HG02938 (cell line): ENCODE results near the gene GNG12.
"Not testable (repeated sequence)": the region's sequence is repeated elsewhere in the genome, so short reads cannot be mapped to it uniquely, and the experiment has no call there.

Source experiments
- ATAC-seq: cut with Tn5 transposase; IDR thresholded peaks from one replicate; pipeline ENCODE4 v1.9.1; 2021; ENCODE audit warnings: mild to moderate bottlenecking, moderate library complexity; ENCODE audit not compliant: unreplicated experiment

The GNG12 gene

GRCh38 chr1:67735806-67736627 is 97.2 kb downstream of the GNG12 start:
- peak; percentile 91 for ATAC-seq

GRCh38 chr1:67735206-67735605 is 98.1 kb downstream of the GNG12 start:
- ATAC-seq = no peak

- ATAC-seq = no peak
Measured at GRCh38 chr1:67734323-67734690, 99.0 kb downstream of the GNG12 start.

GRCh38 chr1:67733681-67734322 is 99.5 kb downstream of the GNG12 start:
- ATAC-seq = no peak

- ATAC-seq = no peak
Measured at GRCh38 chr1:67732750-67733151, 100.5 kb downstream of the GNG12 start.

- ATAC-seq = no peak
Measured at GRCh38 chr1:67731322-67731721, 101.9 kb downstream of the GNG12 start.

GRCh38 chr1:67730312-67730711 is 103.0 kb downstream of the GNG12 start:
- not testable (repeated sequence) for ATAC-seq

- ATAC-seq = no peak
Measured at GRCh38 chr1:67729872-67730271, 103.4 kb downstream of the GNG12 start.

- ATAC-seq = no peak
Measured at GRCh38 chr1:67726224-67726623, 107.0 kb downstream of the GNG12 start.

GRCh38 chr1:67724928-67725560 is 108.2 kb downstream of the GNG12 start:
- ATAC-seq = no peak

GRCh38 chr1:67723620-67724019 is 109.6 kb downstream of the GNG12 start:
- ATAC-seq = peak; percentile 78

- no peak for ATAC-seq
Measured at GRCh38 chr1:67723126-67723525, 110.1 kb downstream of the GNG12 start.

- ATAC-seq = no peak
Measured at GRCh38 chr1:67722292-67722944, 110.8 kb downstream of the GNG12 start.

GRCh38 chr1:67721650-67722291 is 111.5 kb downstream of the GNG12 start:
- no peak for ATAC-seq

- no peak for ATAC-seq
Measured at GRCh38 chr1:67721112-67721511, 112.2 kb downstream of the GNG12 start.

- no peak for ATAC-seq
Measured at GRCh38 chr1:67719329-67720196, 113.7 kb downstream of the GNG12 start.

- ATAC-seq = no peak
Measured at GRCh38 chr1:67717876-67718275, 115.4 kb downstream of the GNG12 start.

GRCh38 chr1:67716800-67717199 is 116.5 kb downstream of the GNG12 start:
- no peak for ATAC-seq

- ATAC-seq = no peak
Measured at GRCh38 chr1:67715819-67716218, 117.4 kb downstream of the GNG12 start.
